GM19238 (cell line): ENCODE measurements around the gene TBCD.

Experiments
- DNase-seq: peaks from one replicate; pipeline ENCODE4 v3.0.0; 2011; ENCODE audit warnings: low spot score; ENCODE audit not compliant: insufficient read length

Gene TBCD

GRCh38 chr17:82993005-82993404, 241.1 kb downstream of the TBCD start:
- no peak for DNase-seq
